BLaER1 treated with 17β-estradiol and CSF1 and Interleukin-3, amounts not matched to agents 10 nM and 100 nM (cell line): ENCODE results near the gene PPHLN1.

Source experiments
- H3K27ac ChIP-seq, 11 experiments: shearing (Covaris generic); formaldehyde crosslinking; 2 replicates each; pipeline ENCODE4 v1.8.1; 2022
- H3K27me3 ChIP-seq, 11 experiments: shearing (Covaris generic); formaldehyde crosslinking; 2 replicates each; pipeline ENCODE4 v1.8.1; 2022
- H3K36me3 ChIP-seq, 11 experiments: shearing (Covaris generic); formaldehyde crosslinking; 2 replicates each; pipeline ENCODE4 v1.8.1; 2022
- H3K4me1 ChIP-seq, 10 experiments: shearing (Covaris generic); formaldehyde crosslinking; 2 replicates each; pipeline ENCODE4 v1.8.1; 2022
- H3K4me2 ChIP-seq, 11 experiments: shearing (Covaris generic); formaldehyde crosslinking; 2 replicates each; pipeline ENCODE4 v1.8.1; 2022
- H3K4me3 ChIP-seq, 10 experiments: shearing (Covaris generic); formaldehyde crosslinking; 2 replicates each; pipeline ENCODE4 v1.8.1; 2022
- H3K9ac ChIP-seq, 11 experiments: shearing (Covaris generic); formaldehyde crosslinking; 2 replicates each; pipeline ENCODE4 v1.8.1; 2022
- H3K9me3 ChIP-seq, 11 experiments: shearing (Covaris generic); formaldehyde crosslinking; replicated peaks in 1 of 11; 2 replicates each; pipeline ENCODE4 v1.8.1; 2022
- H4K20me1 ChIP-seq, 11 experiments: shearing (Covaris generic); formaldehyde crosslinking; 2 replicates each; pipeline ENCODE4 v1.8.1; 2022
- Cebpa-rat ChIP-seq, 11 experiments: shearing (Covaris generic); IDR thresholded peaks; 2 replicates each; pipeline ENCODE4 v1.8.1; 2022

PPHLN1 gene

GRCh38 chr12:42356344-42356743 lies 30.4 kb downstream of the PPHLN1 start:
- Histone ChIP-seq H3K27me3 (no peaks in the 10 kb centered on the region), H4K20me1 (peaks cover 0 to 16% (median 2%) of the 10 kb centered on the region in 11 experiments; a peak in 7 of 22 replicates), H3K36me3 (peaks cover 64 to 98% (median 77%) of the 10 kb centered on the region in 11 experiments), H3K9ac (no peak overlapping the region), H3K4me1 (peaks cover 7 to 19% (median 12%) of the 10 kb centered on the region in 10 experiments; a peak in 18 of 20 replicates), H3K9me3 (no peaks in the 10 kb centered on the region), H3K4me3 (no peak overlapping the region), H3K27ac (no peak overlapping the region), H3K4me2 (no peak overlapping the region)
- TF ChIP-seq Cebpa-rat (IDR thresholded peaks at IDR 0.05), result no peak

- H3K27me3 ChIP-seq, result no peaks in the 10 kb centered on the region
- no peak overlapping the region for H3K4me3 ChIP-seq
- H4K20me1 ChIP-seq, result peaks cover 0 to 11% (median 0%) of the 10 kb centered on the region in 11 experiments; a peak in 6 of 22 replicates
- peak overlapping the region in 2 of 11 experiments; percentile 15 to 19; a peak in 3 of 22 replicates for H3K27ac ChIP-seq
- H3K9ac ChIP-seq, result no peak overlapping the region
- H3K4me2 ChIP-seq, result peak overlapping the region; percentile 3 to 70 (median 39); a peak in 21 of 22 replicates
- peaks cover 32 to 75% (median 57%) of the 10 kb centered on the region in 11 experiments for H3K36me3 ChIP-seq
- H3K4me1 ChIP-seq, result peaks cover 7 to 19% (median 12%) of the 10 kb centered on the region in 10 experiments; a peak in 18 of 20 replicates
- no peaks in the 10 kb centered on the region for H3K9me3 ChIP-seq
- no peak for TF ChIP-seq Cebpa-rat (IDR thresholded peaks at IDR 0.05)
Measured at GRCh38 chr12:42360747-42361403, 34.9 kb downstream of the PPHLN1 start.

GRCh38 chr12:42361909-42362646 lies 36.1 kb downstream of the PPHLN1 start:
- Histone ChIP-seq H3K9ac (no peak overlapping the region), H3K36me3 (peaks cover 20 to 63% (median 46%) of the 10 kb centered on the region in 11 experiments; a peak in 21 of 22 replicates), H3K27me3 (no peaks in the 10 kb centered on the region), H3K4me2 (no peak overlapping the region), H3K4me1 (peaks cover 7 to 19% (median 12%) of the 10 kb centered on the region in 10 experiments; a peak in 18 of 20 replicates), H4K20me1 (peaks cover 0 to 11% (median 0%) of the 10 kb centered on the region in 11 experiments; a peak in 5 of 22 replicates), H3K27ac (no peak overlapping the region), H3K9me3 (no peaks in the 10 kb centered on the region), H3K4me3 (no peak overlapping the region)
- TF ChIP-seq Cebpa-rat (IDR thresholded peaks at IDR 0.05), result no peak

GRCh38 chr12:42362647-42363260 lies 36.8 kb downstream of the PPHLN1 start:
- Histone ChIP-seq H3K27me3 (no peaks in the 10 kb centered on the region), H3K4me2 (no peak overlapping the region), H3K4me1 (peaks cover 7 to 19% (median 12%) of the 10 kb centered on the region in 10 experiments; a peak in 18 of 20 replicates), H3K9me3 (no peaks in the 10 kb centered on the region), H3K9ac (no peak overlapping the region), H4K20me1 (peaks cover 0 to 11% (median 0%) of the 10 kb centered on the region in 11 experiments; a peak in 5 of 22 replicates), H3K27ac (no peak overlapping the region), H3K4me3 (no peak overlapping the region), H3K36me3 (peaks cover 16 to 56% (median 43%) of the 10 kb centered on the region in 11 experiments; a peak in 21 of 22 replicates)
- no peak for TF ChIP-seq Cebpa-rat (IDR thresholded peaks at IDR 0.05)

GRCh38 chr12:42364692-42365091 lies 38.7 kb downstream of the PPHLN1 start:
- no peak overlapping the region for H3K4me2 ChIP-seq
- H3K4me1 ChIP-seq, result peaks cover 7 to 17% (median 12%) of the 10 kb centered on the region in 10 experiments; a peak in 18 of 20 replicates
- no peaks in the 10 kb centered on the region for H3K27me3 ChIP-seq
- H3K27ac ChIP-seq, result no peak overlapping the region
- no peak overlapping the region for H3K9ac ChIP-seq
- peaks cover 13 to 38% (median 30%) of the 10 kb centered on the region in 11 experiments; a peak in 20 of 22 replicates for H3K36me3 ChIP-seq
- no peak for TF ChIP-seq Cebpa-rat (IDR thresholded peaks at IDR 0.05)
- H4K20me1 ChIP-seq, result peaks cover 0 to 11% (median 4%) of the 10 kb centered on the region in 11 experiments; a peak in 6 of 22 replicates
- H3K9me3 ChIP-seq, result no peaks in the 10 kb centered on the region
- H3K4me3 ChIP-seq, result no peak overlapping the region

GRCh38 chr12:42365486-42365885 lies 39.5 kb downstream of the PPHLN1 start:
- no peaks in the 10 kb centered on the region for H3K9me3 ChIP-seq
- no peak overlapping the region for H3K4me3 ChIP-seq
- H3K4me1 ChIP-seq, result peaks cover 4 to 9% (median 7%) of the 10 kb centered on the region in 10 experiments; a peak in 18 of 20 replicates
- H4K20me1 ChIP-seq, result peaks cover 0 to 11% (median 4%) of the 10 kb centered on the region in 11 experiments; a peak in 8 of 22 replicates
- peaks cover 17 to 43% (median 25%) of the 10 kb centered on the region in 11 experiments; a peak in 21 of 22 replicates for H3K36me3 ChIP-seq
- no peak for TF ChIP-seq Cebpa-rat (IDR thresholded peaks at IDR 0.05)
- no peak overlapping the region for H3K27ac ChIP-seq
- no peak overlapping the region for H3K9ac ChIP-seq
- no peak overlapping the region for H3K4me2 ChIP-seq
- H3K27me3 ChIP-seq, result no peaks in the 10 kb centered on the region

- Histone ChIP-seq H4K20me1 (peaks cover 0 to 37% (median 14%) of the 10 kb centered on the region in 11 experiments; a peak in 16 of 22 replicates), H3K9ac (no peak overlapping the region), H3K9me3 (no peaks in the 10 kb centered on the region), H3K4me1 (no peaks in the 10 kb centered on the region), H3K4me2 (no peak overlapping the region), H3K4me3 (no peak overlapping the region), H3K36me3 (peaks cover 6 to 30% (median 16%) of the 10 kb centered on the region in 11 experiments; a peak in 19 of 22 replicates), H3K27ac (no peak overlapping the region), H3K27me3 (no peaks in the 10 kb centered on the region)
- no peak for TF ChIP-seq Cebpa-rat (IDR thresholded peaks at IDR 0.05)
Measured at GRCh38 chr12:42370013-42370412, 44.0 kb downstream of the PPHLN1 start.

- no peaks in the 10 kb centered on the region for H3K4me1 ChIP-seq
- no peak overlapping the region for H3K4me2 ChIP-seq
- no peaks in the 10 kb centered on the region for H3K27me3 ChIP-seq
- H3K4me3 ChIP-seq, result no peak overlapping the region
- H3K36me3 ChIP-seq, result peaks cover 28 to 52% (median 39%) of the 10 kb centered on the region in 11 experiments
- TF ChIP-seq Cebpa-rat (IDR thresholded peaks at IDR 0.05), result no peak
- H3K27ac ChIP-seq, result no peak overlapping the region
- H3K9me3 ChIP-seq, result no peaks in the 10 kb centered on the region
- peaks cover 0 to 30% (median 14%) of the 10 kb centered on the region in 11 experiments; a peak in 16 of 22 replicates for H4K20me1 ChIP-seq
- H3K9ac ChIP-seq, result no peak overlapping the region
Measured at GRCh38 chr12:42372154-42372791, 46.3 kb downstream of the PPHLN1 start.
